Activated T-cell treated with anti-CD3 and anti-CD28 coated beads, Interleukin-2, amount 50 U/mL, for 4 hours (primary cell): Measurements from ENCODE around the gene FNIP2. TPM values are rescaled to one million over a fixed set of nuclear protein-coding genes. Genes with fewer than 3 reads are reported as not detected.
"Not testable (repeated sequence)": the region's sequence is repeated elsewhere in the genome, so short reads cannot be mapped to it uniquely, and the experiment has no call there.

Source experiments
- ATAC-seq, 2 donors: fragments of 200-7000 bp; cut with Tn5 transposase; one replicate each; pipeline ENCODE4 v1.10.0; 2021
- DNase-seq: peaks from one replicate; pipeline ENCODE4 v3.0.0-alpha.2; 2020
- H3K27me3 Mint-ChIP-seq: one replicate; pipeline ENCODE4 v1.8.0; 2021; ENCODE audit warnings: low read depth, mixed read lengths
- H3K36me3 Mint-ChIP-seq: one replicate; pipeline ENCODE4 v1.8.0; 2022; ENCODE audit warnings: mixed read lengths; ENCODE audit not compliant: insufficient read depth
- H3K4me1 Mint-ChIP-seq: one replicate; pipeline ENCODE4 v1.8.0; 2021; ENCODE audit warnings: low read depth, mixed read lengths
- H3K4me3 Mint-ChIP-seq: one replicate; pipeline ENCODE4 v1.8.0; 2021; ENCODE audit warnings: mild to moderate bottlenecking, moderate library complexity, mixed read lengths
- H3K9me3 Mint-ChIP-seq: one replicate; pipeline ENCODE4 v1.8.0; 2021; ENCODE audit warnings: mixed read lengths
- total RNA-seq, 3 donors: library from RNA; stranded (reverse); gene quantifications; one replicate each; pipeline ENCODE4 v1.2.1, GENCODE V29; 2021

FNIP2 gene
- total RNA-seq, 3 donors from 2014 or later = 9.0 to 13.0 (median 10.6) TPM

GRCh38 chr4:158793021-158793420 is 24.2 kb downstream of the FNIP2 start:
- no peaks in the 10 kb centered on the region for H3K27me3 Mint-ChIP-seq
- H3K36me3 Mint-ChIP-seq = no peaks in the 10 kb centered on the region
- peaks cover 1% of the 10 kb centered on the region for H3K4me1 Mint-ChIP-seq
- ATAC-seq (no peak), DNase-seq (no peak)
- H3K4me3 Mint-ChIP-seq = no peak overlapping the region
- no peaks in the 10 kb centered on the region for H3K9me3 Mint-ChIP-seq

DNA sequence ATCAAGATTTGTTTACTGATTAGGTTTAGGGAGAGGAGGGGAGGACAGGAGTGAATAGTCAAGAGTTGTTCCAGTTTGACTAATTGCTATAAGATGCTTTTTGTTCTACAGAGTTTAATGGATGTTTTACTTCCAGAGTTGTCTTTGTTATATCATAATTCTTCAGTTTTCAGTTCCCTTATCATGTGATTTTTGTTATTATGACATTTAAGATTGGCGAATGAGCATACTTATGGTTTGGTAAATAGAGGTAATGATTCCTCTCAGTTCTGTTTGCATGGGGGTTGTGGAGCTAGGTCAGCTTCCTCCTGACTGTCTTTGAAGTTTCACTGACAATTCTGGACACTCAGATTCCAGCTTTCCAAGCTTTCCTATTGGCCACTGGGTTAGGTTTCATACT is 24.6 kb downstream of the FNIP2 start:
- H3K36me3 Mint-ChIP-seq, ATAC-seq, DNase-seq, H3K9me3 Mint-ChIP-seq, H3K27me3 Mint-ChIP-seq, H3K4me1 Mint-ChIP-seq, H3K4me3 Mint-ChIP-seq: not testable (repeated sequence)

- Mint-ChIP-seq H3K4me1 (peaks cover 2% of the 10 kb centered on the region), H3K27me3 (no peaks in the 10 kb centered on the region), H3K36me3 (peaks cover 1% of the 10 kb centered on the region), H3K9me3 (no peaks in the 10 kb centered on the region), H3K4me3 (no peak overlapping the region)
- no peak for DNase-seq
- ATAC-seq = no peak
Measured at GRCh38 chr4:158796370-158797140, 27.7 kb downstream of the FNIP2 start.

- H3K36me3 Mint-ChIP-seq = peaks cover 1% of the 10 kb centered on the region
- no peak for DNase-seq
- no peaks in the 10 kb centered on the region for H3K27me3 Mint-ChIP-seq
- no peak for ATAC-seq
- H3K4me3 Mint-ChIP-seq = no peak overlapping the region
- peaks cover 2% of the 10 kb centered on the region for H3K4me1 Mint-ChIP-seq
- H3K9me3 Mint-ChIP-seq = no peaks in the 10 kb centered on the region
Measured at GRCh38 chr4:158798062-158798461, 29.2 kb downstream of the FNIP2 start.

- no peak for DNase-seq
- no peak overlapping the region for H3K4me3 Mint-ChIP-seq
- H3K36me3 Mint-ChIP-seq = peaks cover 1% of the 10 kb centered on the region
- no peaks in the 10 kb centered on the region for H3K9me3 Mint-ChIP-seq
- H3K27me3 Mint-ChIP-seq = no peaks in the 10 kb centered on the region
- H3K4me1 Mint-ChIP-seq = peaks cover 4% of the 10 kb centered on the region
- no peak for ATAC-seq
Measured at GRCh38 chr4:158799013-158799770, 30.4 kb downstream of the FNIP2 start.

- DNase-seq (no peak), ATAC-seq (no peak)
- Mint-ChIP-seq H3K4me3 (no peak overlapping the region), H3K9me3 (no peaks in the 10 kb centered on the region), H3K36me3 (peaks cover 1% of the 10 kb centered on the region), H3K4me1 (peaks cover 4% of the 10 kb centered on the region), H3K27me3 (no peaks in the 10 kb centered on the region)
Measured at GRCh38 chr4:158799856-158800255, 31.0 kb downstream of the FNIP2 start.

DNA sequence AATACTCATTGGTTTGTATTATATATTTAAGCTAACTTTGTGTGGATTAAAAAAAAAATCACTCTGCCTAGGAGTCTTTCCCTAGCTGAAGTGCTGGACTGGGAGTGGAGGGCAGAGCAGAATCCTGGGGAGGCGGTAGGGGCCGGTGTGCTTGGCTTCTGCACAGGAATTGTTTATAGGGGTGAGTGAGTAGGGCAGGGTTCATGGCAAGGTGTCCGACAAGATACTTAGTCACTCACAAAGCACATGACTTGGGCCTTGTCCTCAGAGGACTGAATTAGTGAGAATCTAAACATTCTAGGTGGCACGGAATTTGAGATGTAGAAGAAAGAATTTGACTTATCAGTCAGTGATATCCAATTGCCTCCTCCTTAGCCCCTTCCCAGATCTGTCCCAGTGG is 32.2 kb downstream of the FNIP2 start:
- Mint-ChIP-seq H3K4me1 (peaks cover 4% of the 10 kb centered on the region), H3K4me3 (no peak overlapping the region), H3K9me3 (no peaks in the 10 kb centered on the region), H3K36me3 (peaks cover 1% of the 10 kb centered on the region), H3K27me3 (no peaks in the 10 kb centered on the region)
- ATAC-seq = no peak
- DNase-seq = no peak

DNA sequence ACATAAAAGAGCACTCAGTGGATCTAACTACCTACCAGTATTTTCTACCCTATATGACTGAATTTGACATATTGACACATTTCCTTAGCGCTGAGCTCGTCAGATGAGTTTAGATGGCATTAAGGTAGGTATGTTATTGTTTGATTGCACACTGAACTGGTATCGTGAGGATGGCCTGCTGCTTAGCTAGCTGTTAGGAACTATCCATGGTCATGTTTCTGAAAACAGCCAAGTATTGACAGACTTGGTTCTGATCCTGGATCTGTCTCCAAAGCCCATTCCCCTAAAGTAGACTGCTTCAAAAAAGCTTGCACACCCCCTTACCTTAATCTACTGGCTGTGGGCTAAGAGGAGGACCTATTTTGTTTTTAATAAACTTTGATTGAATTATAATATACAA is 32.9 kb downstream of the FNIP2 start:
- peaks cover 4% of the 10 kb centered on the region for H3K4me1 Mint-ChIP-seq
- no peak overlapping the region for H3K4me3 Mint-ChIP-seq

DNA sequence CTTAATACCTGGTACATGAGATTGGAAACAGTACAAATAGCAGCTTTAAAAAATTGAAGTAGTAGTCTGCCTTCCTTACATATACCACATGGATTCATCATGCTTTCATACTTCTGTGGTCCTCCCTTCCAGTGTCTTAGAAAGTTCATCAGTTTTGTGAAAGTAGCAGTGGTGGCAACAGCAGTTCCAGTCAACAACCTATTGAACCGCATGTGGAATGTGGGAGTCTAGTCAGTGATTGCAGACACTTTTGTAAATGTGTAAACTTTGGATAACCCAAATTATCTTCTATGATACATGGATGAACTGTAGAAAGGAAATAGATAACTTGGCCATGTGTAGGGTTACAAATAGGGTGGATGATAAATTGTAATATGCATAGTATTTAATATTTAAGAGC is 34.1 kb downstream of the FNIP2 start:
- Mint-ChIP-seq H3K9me3 (no peaks in the 10 kb centered on the region), H3K4me1 (peaks cover 7% of the 10 kb centered on the region), H3K36me3 (peaks cover 1% of the 10 kb centered on the region), H3K27me3 (no peaks in the 10 kb centered on the region), H3K4me3 (no peak overlapping the region)
- ATAC-seq = no peak
- DNase-seq = no peak

More for the DNA sequence above, 32.9 kb downstream of the FNIP2 start:
- no peak for DNase-seq
- Mint-ChIP-seq H3K36me3 (peaks cover 1% of the 10 kb centered on the region), H3K27me3 (no peaks in the 10 kb centered on the region), H3K9me3 (no peaks in the 10 kb centered on the region)
- ATAC-seq = no peak

- ATAC-seq = no peak
- H3K9me3 Mint-ChIP-seq = no peaks in the 10 kb centered on the region
- DNase-seq = no peak
Measured at GRCh38 chr4:158805635-158806471, 37.0 kb downstream of the FNIP2 start.

DNA sequence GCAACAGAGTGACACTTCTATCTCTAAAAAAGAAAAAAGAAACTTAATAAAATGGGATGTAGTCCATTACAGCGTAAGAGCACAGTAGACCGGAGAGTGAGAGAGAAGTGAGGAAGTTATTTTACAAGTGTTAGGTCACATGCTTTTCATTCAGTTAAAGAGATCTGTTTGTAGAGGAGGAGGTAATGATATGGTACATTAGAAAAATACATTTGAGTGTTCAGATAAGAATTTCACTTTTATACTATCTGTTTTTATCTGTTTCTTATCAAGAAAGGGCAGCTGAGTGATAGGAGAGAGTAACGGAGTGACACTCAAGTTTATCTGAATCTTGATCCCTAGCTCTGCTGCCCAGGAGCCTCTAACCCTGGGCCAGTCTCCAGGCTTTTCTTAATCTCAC is 38.9 kb downstream of the FNIP2 start:
- DNase-seq = no peak
- Mint-ChIP-seq H3K36me3 (no peaks in the 10 kb centered on the region), H3K4me3 (no peak overlapping the region), H3K4me1 (peaks cover 37% of the 10 kb centered on the region), H3K9me3 (no peaks in the 10 kb centered on the region), H3K27me3 (no peaks in the 10 kb centered on the region)
- no peak for ATAC-seq

More at GRCh38 chr4:158805635-158806471, 37.0 kb downstream of the FNIP2 start:
- Mint-ChIP-seq H3K36me3 (no peaks in the 10 kb centered on the region), H3K4me1 (peaks cover 26% of the 10 kb centered on the region), H3K27me3 (no peaks in the 10 kb centered on the region), H3K4me3 (no peak overlapping the region)

GRCh38 chr4:158808399-158808798 is 39.6 kb downstream of the FNIP2 start:
- no peaks in the 10 kb centered on the region for H3K36me3 Mint-ChIP-seq
- H3K4me3 Mint-ChIP-seq = no peak overlapping the region
- H3K9me3 Mint-ChIP-seq = no peaks in the 10 kb centered on the region
- no peaks in the 10 kb centered on the region for H3K27me3 Mint-ChIP-seq
- ATAC-seq (no peak), DNase-seq (no peak)
- H3K4me1 Mint-ChIP-seq = peaks cover 38% of the 10 kb centered on the region

GRCh38 chr4:158809208-158809607 is 40.4 kb downstream of the FNIP2 start:
- H3K36me3 Mint-ChIP-seq, DNase-seq, H3K9me3 Mint-ChIP-seq, ATAC-seq, H3K4me3 Mint-ChIP-seq, H3K27me3 Mint-ChIP-seq: not testable (repeated sequence)
- peaks cover 38% of the 10 kb centered on the region for H3K4me1 Mint-ChIP-seq
